Lung (tissue), 12 donors: ENCODE measurements around the gene AP3S2. TPM values are rescaled to one million over a fixed set of nuclear protein-coding genes. Genes with fewer than 3 reads are reported as not detected.
A peak's percentile ranks its signal among the peaks of the same experiment; 100 is the strongest.

ENCODE experiments used
- ATAC-seq: fragments of 200-7000 bp; cut with Tn5 transposase; one replicate; pipeline ENCODE4 v1.9.1; 2020; ENCODE audit warnings: moderate number of reproducible peaks; ENCODE audit not compliant: insufficient read depth, low FRiP score
- DNase-seq, 3 donors: peaks; one replicate each; pipeline ENCODE4 v3.0.0-alpha.2; 2013 to 2017
- H3K27ac ChIP-seq, 2 donors: one replicate each; pipeline ENCODE4 v1.5.1; 2013; ENCODE audit warnings: mild to moderate bottlenecking in 2 of 2, moderate library complexity in 2 of 2, control low read depth in 1 of 2, inconsistent platforms in 1 of 2, low read depth in 1 of 2, low read length in 1 of 2
- H3K27me3 ChIP-seq, 3 donors: one replicate each; pipeline ENCODE4 v1.5.1; 2013; ENCODE audit warnings: low read length in 2 of 3; ENCODE audit not compliant: control insufficient read depth in 3 of 3, insufficient read depth in 3 of 3
- H3K36me3 ChIP-seq, 4 donors: one replicate each; pipeline ENCODE4 v1.5.1; 2013; ENCODE audit warnings: low read length in 4 of 4, mild to moderate bottlenecking in 1 of 4, moderate library complexity in 1 of 4; ENCODE audit not compliant: control insufficient read depth in 4 of 4, insufficient read depth in 4 of 4
- H3K4me1 ChIP-seq, 5 donors: one replicate each; pipeline ENCODE4 v1.5.1; 2013; ENCODE audit warnings: low read length in 5 of 5, mild to moderate bottlenecking in 2 of 5, moderate library complexity in 1 of 5; ENCODE audit not compliant: control insufficient read depth in 5 of 5, insufficient read depth in 5 of 5
- H3K4me3 ChIP-seq: one replicate; pipeline ENCODE4 v1.5.1; 2013; ENCODE audit warnings: mild to moderate bottlenecking, control low read depth, moderate library complexity
- H3K9ac ChIP-seq, 2 donors: one replicate each; pipeline ENCODE4 v1.5.1; 2013; ENCODE audit warnings: low read length in 2 of 2, control low read depth in 1 of 2; ENCODE audit not compliant: insufficient read depth in 1 of 2
- H3K9me3 ChIP-seq, 4 donors: one replicate each; pipeline ENCODE4 v1.5.1; 2013; ENCODE audit warnings: low read length in 3 of 4, mild to moderate bottlenecking in 1 of 4, moderate library complexity in 1 of 4; ENCODE audit not compliant: control insufficient read depth in 4 of 4, insufficient read depth in 3 of 4
- CTCF ChIP-seq: IDR thresholded peaks from 2 replicates; pipeline ENCODE4 v1.5.1; 2012; ENCODE audit warnings: mild to moderate bottlenecking; ENCODE audit errors: control extremely low read depth, extremely low read depth
- WGBS, 2 donors: extraction: QIAGEN DNeasy Blood & Tissue Kit; methylation state at CpG; one replicate each; pipeline ENCODE4 v1.1.7; 2013; 5-methylcytosine and 5-hydroxymethylcytosine counted together
- polyA plus RNA-seq, 2 donors: library from polyadenylated mRNA; stranded (reverse); fragments of 200-250 nt; gene quantifications; one replicate each; pipeline ENCODE4 v1.2.1, GENCODE V29; 2013
- total RNA-seq, 2 donors: library from RNA; depleted of rRNA in 1 of 2; stranded (reverse); fragments of >200 nt in 1 of 2; gene quantifications; one replicate each; pipeline ENCODE4 v1.2.1, GENCODE V29; 2014 to 2021
- donor health status: control.
- donor health status: control.
- donor health status: Bipolar disorder and iron deficiency.
- donor health status: healthy.
- donor health status: DM: yes; HTN: yes; CAD: no.

The AP3S2 gene
- total and polyA plus RNA-seq, 4 donors, result 9.9 to 31.8 (median 25.9) TPM

GRCh38 chr15:89802231-89802928 lies 91.4 kb downstream of the AP3S2 start:
- Histone ChIP-seq H3K9me3 (no peaks in the 10 kb centered on the region), H3K27ac (no peak overlapping the region), H3K27me3 (no peaks in the 10 kb centered on the region), H3K4me1 (no peaks in the 10 kb centered on the region), H3K36me3 (peaks cover 0 to 5% (median 0%) of the 10 kb centered on the region in 4 donors), H3K4me3 (no peak overlapping the region), H3K9ac (no peak overlapping the region)
- TF ChIP-seq CTCF, result no peak
- 64 to 65% methylated on average over 16 of the region's 16 CpGs for WGBS, 2 donors
- DNase-seq (peak in 2 of 3 donors; percentile 31 to 52), ATAC-seq (no peak)

- Histone ChIP-seq H3K4me1 (no peaks in the 10 kb centered on the region), H3K36me3 (peaks cover 0 to 5% (median 0%) of the 10 kb centered on the region in 4 donors), H3K9ac (no peak overlapping the region), H3K4me3 (no peak overlapping the region), H3K9me3 (no peaks in the 10 kb centered on the region), H3K27ac (no peak overlapping the region), H3K27me3 (no peaks in the 10 kb centered on the region)
- WGBS, 2 donors, result 90 to 91% methylated on average over 21 of the region's 21 CpGs
- no peak for TF ChIP-seq CTCF
- DNase-seq (no peak), ATAC-seq (no peak)
Measured at GRCh38 chr15:89801471-89802195, 92.2 kb downstream of the AP3S2 start.

GRCh38 chr15:89799918-89800498 lies 93.8 kb downstream of the AP3S2 start:
- no peak overlapping the region for H3K4me3 ChIP-seq
- TF ChIP-seq CTCF, result no peak
- H3K36me3 ChIP-seq, result peaks cover 0 to 5% (median 0%) of the 10 kb centered on the region in 4 donors
- peaks cover 0 to 3% (median 0%) of the 10 kb centered on the region in 5 donors for H3K4me1 ChIP-seq
- DNase-seq, result no peak
- H3K27ac ChIP-seq, result no peak overlapping the region
- no peak for ATAC-seq
- H3K9ac ChIP-seq, result no peak overlapping the region
- no peaks in the 10 kb centered on the region for H3K9me3 ChIP-seq
- 93 to 94% methylated on average over 2 of the region's 2 CpGs for WGBS, 2 donors
- H3K27me3 ChIP-seq, result no peaks in the 10 kb centered on the region
